Endothelial cell of umbilical vein (primary cell): ENCODE data around the gene ADTRP. TPM values are rescaled to one million over a fixed set of nuclear protein-coding genes. Genes with fewer than 3 reads are reported as not detected.

Experiments
- BruUV-seq: library from RNA; stranded (reverse); fragments of 400-500 nt; replicated peaks from 2 replicates; lab custom pipeline; 2021; lab: Mats Ljungman, UMichigan
- CTCF ChIA-PET: fragments of 300-600, 350-600 bp; sonication (Branson Sonifier 250); formaldehyde crosslinking; loops from one replicate; lab custom pipeline; 2021; ENCODE audit warnings: antibody characterized with exemption, inconsistent platforms; lab: Charles Lee
- POLR2A ChIA-PET: fragments of 300-600, 350-600 bp; sonication (Branson Sonifier 250); formaldehyde crosslinking; loops from one replicate; lab custom pipeline; 2021; ENCODE audit warnings: antibody characterized with exemption, inconsistent platforms; lab: Charles Lee
- DNase-seq: peaks from one replicate; pipeline ENCODE4 v3.0.0-alpha.2; 2011; ENCODE audit warnings: low read depth, low spot score
- FAIRE-seq: peaks from 2 replicates; lab custom pipeline; 2011; peaks lifted over from hg19 to GRCh38; lab: Jason Lieb, UNC
- H2AFZ ChIP-seq: 2 replicates; pipeline ENCODE4 v1.6.0; 2012; ENCODE audit warnings: low read depth, low read length, control low read depth, inconsistent platforms
- H3K27ac ChIP-seq: 2 replicates; pipeline ENCODE4 v1.5.1; 2011; ENCODE audit warnings: low read depth, mild to moderate bottlenecking, control low read depth, low read length, moderate library complexity; ENCODE audit not compliant: insufficient read depth
- H3K27me3 ChIP-seq, 2 experiments: 2 replicates each; pipeline versions ENCODE4 v1.6.0 to v1.6.1; 2011; ENCODE audit warnings: low read length in 2 of 2, mixed read lengths in 1 of 2; ENCODE audit not compliant: control insufficient read depth in 2 of 2, insufficient read depth in 2 of 2
- H3K36me3 ChIP-seq, 2 experiments: 2 replicates in 1 of 2; 3 replicates in 1 of 2; pipeline ENCODE4 v1.5.1; 2011; ENCODE audit warnings: low read length in 2 of 2, mild to moderate bottlenecking in 1 of 2, moderate library complexity in 1 of 2; ENCODE audit not compliant: control insufficient read depth in 2 of 2, insufficient read depth in 2 of 2; ENCODE audit errors: extremely low read depth in 1 of 2
- H3K4me1 ChIP-seq: 3 replicates; pipeline ENCODE4 v1.5.1; 2011; ENCODE audit warnings: mild to moderate bottlenecking, low read length; ENCODE audit not compliant: control insufficient read depth, insufficient read depth; ENCODE audit errors: extremely low read depth
- H3K4me2 ChIP-seq: 2 replicates; pipeline ENCODE4 v1.6.1; 2011; ENCODE audit warnings: low read length, control low read depth, mixed read lengths; ENCODE audit not compliant: insufficient read depth
- H3K4me3 ChIP-seq, 3 experiments: fragments of 200-600 bp in 1 of 3; sonication (generic), shearing (Covaris generic) in 1 of 3; replicated peaks in 1 of 3; 2 replicates each; pipeline ENCODE4 v1.5.1; 2011 to 2016; ENCODE audit warnings: control low read depth in 3 of 3, low read length in 3 of 3, mild to moderate bottlenecking in 2 of 3, inconsistent platforms in 1 of 3, low read depth in 1 of 3, moderate library complexity in 1 of 3; ENCODE audit not compliant: insufficient read depth in 1 of 3
- H3K79me2 ChIP-seq: 2 replicates; pipeline ENCODE4 v1.6.0; 2012; ENCODE audit warnings: low read length, inconsistent platforms; ENCODE audit not compliant: control insufficient read depth, insufficient read depth
- H3K9ac ChIP-seq: replicated peaks from 2 replicates; pipeline ENCODE3; 2011; ENCODE audit warnings: low read length, control low read depth; ENCODE audit not compliant: insufficient read depth; ENCODE audit errors: extremely low read depth
- H3K9me1 ChIP-seq: replicated peaks from 3 replicates; pipeline ENCODE4 v1.6.0; 2011; ENCODE audit warnings: mild to moderate bottlenecking, low read length; ENCODE audit not compliant: control insufficient read depth, insufficient read depth; ENCODE audit errors: extremely low read depth
- H3K9me3 ChIP-seq: replicated peaks from 2 replicates; pipeline ENCODE4 v1.5.1; 2012; ENCODE audit warnings: low read length, inconsistent platforms; ENCODE audit not compliant: control insufficient read depth, insufficient read depth
- H4K20me1 ChIP-seq: replicated peaks from 2 replicates; pipeline ENCODE3; 2011; ENCODE audit warnings: mild to moderate bottlenecking, low read length; ENCODE audit not compliant: control insufficient read depth, insufficient read depth; ENCODE audit errors: extremely low read depth
- CTCF ChIP-seq, 2 donors: IDR thresholded peaks; 1 replicate in 1 of 2; 2 replicates in 1 of 2; pipeline ENCODE4 v1.5.1; 2011; ENCODE audit warnings: low read length in 2 of 2, mild to moderate bottlenecking in 2 of 2, moderate library complexity in 2 of 2, control low read depth in 1 of 2, inconsistent platforms in 1 of 2, low read depth in 1 of 2; ENCODE audit not compliant: insufficient read depth in 1 of 2; ENCODE audit errors: extremely low read depth in 1 of 2
- EZH2 ChIP-seq: IDR thresholded peaks from 2 replicates; pipeline ENCODE4 v1.6.1; 2012; ENCODE audit warnings: borderline replicate concordance, low read depth, mild to moderate bottlenecking, moderate library complexity, low read length, inconsistent platforms; ENCODE audit not compliant: severe bottlenecking
- GATA2 ChIP-seq: IDR thresholded peaks from 2 replicates; pipeline ENCODE4 v1.7.0; 2011; ENCODE audit warnings: low read depth, mild to moderate bottlenecking, moderate library complexity, mixed read lengths, low read length; ENCODE audit not compliant: insufficient read length, insufficient read depth
- JUN ChIP-seq: IDR thresholded peaks from 2 replicates; pipeline ENCODE4 v1.6.1; 2011; ENCODE audit warnings: borderline replicate concordance, low read depth; ENCODE audit not compliant: insufficient read length, insufficient read depth
- MAX ChIP-seq: IDR thresholded peaks from 2 replicates; pipeline ENCODE4 v1.6.1; 2011; ENCODE audit not compliant: insufficient read depth, insufficient read length
- MYC ChIP-seq: IDR thresholded peaks from one replicate; pipeline ENCODE4 v1.6.1; 2011; ENCODE audit warnings: mild to moderate bottlenecking, low read depth, low read length
- POLR2A ChIP-seq: IDR thresholded peaks from 2 replicates; pipeline ENCODE4 v1.6.1; 2012; ENCODE audit warnings: low read depth, mild to moderate bottlenecking, control low read depth, low read length
- POLR2AphosphoS5 ChIP-seq: IDR thresholded peaks from 2 replicates; pipeline ENCODE4 v1.6.1; 2012; ENCODE audit warnings: low read depth, mild to moderate bottlenecking, control low read depth, low read length, moderate library complexity; ENCODE audit not compliant: insufficient read depth
- dilution Hi-C: fragments of 300-500 bp; cut with MboI; formaldehyde crosslinking; loops from one replicate; pipeline ENCODE4 v1.15.0; 2019; ENCODE audit warnings: low sequenced_read_pairs; ENCODE audit not compliant: extremely low pct_ligation_motif_present
- intact Hi-C: fragments of 100-400 bp; cut with micrococcal nuclease; formaldehyde crosslinking; loops from one replicate; pipeline ENCODE4 v1.10.0; 2022
- polyA plus RNA-seq, 4 experiments: library from polyadenylated mRNA; depleted of rRNA in 3 of 4; stranded (reverse) in 3 of 4; unstranded in 1 of 4; fragments of >200 nt; gene quantifications; 2 replicates each; pipeline versions ENCODE4 v1.2.1 to v1.2.3, GENCODE V29; 2011 to 2012; ENCODE audit warnings: missing spikeins in 1 of 4
- total RNA-seq: library from RNA; stranded (reverse); gene quantifications from 2 replicates; pipeline ENCODE4 v1.2.3, GENCODE V29; 2021

ADTRP gene
- total and polyA plus RNA-seq, 2 donors (not counting 3 experiments of a cell fraction or from before 2014, with no cell fraction given) = 3.3 to 4.4 TPM

GRCh38 chr6:11738234-11738633, 40.4 kb downstream of the ADTRP start:
- no peak for DNase-seq
- POLR2A ChIA-PET = no interaction called here

More at GRCh38 chr6:11738234-11738633, 40.4 kb downstream of the ADTRP start:
- Histone ChIP-seq H3K4me3 (no peak overlapping the region), H3K4me1 (no peaks in the 10 kb centered on the region), H3K27me3 (no peaks in the 10 kb centered on the region), H3K9me1 (no peaks in the 10 kb centered on the region), H3K36me3 (no peaks in the 10 kb centered on the region), H3K9ac (no peak overlapping the region), H3K9me3 (no peaks in the 10 kb centered on the region), H2AFZ (no peak overlapping the region), H4K20me1 (no peaks in the 10 kb centered on the region), H3K4me2 (no peak overlapping the region), H3K79me2 (peaks cover 88% of the 10 kb centered on the region), H3K27ac (no peak overlapping the region)
- no TSS peak for BruUV-seq
- dilution Hi-C loops (no loop called here), intact Hi-C loops (no loop called here)
- CTCF ChIA-PET = interaction anchor here (0.8 to 1.5 kb wide), 2 partner anchors 14 to 17 kb away, joined by 3 read pairs; no protein-coding TSS in a partner anchor
- FAIRE-seq = no peak
- TF ChIP-seq POLR2AphosphoS5 = no peak
- no peak for TF ChIP-seq POLR2A
- no peak for TF ChIP-seq MAX
- no peak for TF ChIP-seq CTCF (IDR thresholded peaks at IDR 0.05; ENCODE audit: extremely low read depth in 1 of 2, insufficient read depth in 1 of 2, low read depth in 1 of 2, low read length in 2 of 2)
- TF ChIP-seq GATA2 = no peak
- no peak for TF ChIP-seq MYC
- no peak for TF ChIP-seq EZH2
- TF ChIP-seq JUN = no peak
